HL-60 (cell line): ENCODE data around the gene TEX12.

Experiments used
- GABPA ChIP-seq: IDR thresholded peaks from 2 replicates; pipeline ENCODE4 v1.6.1; 2012; ENCODE audit warnings: low read depth
- POLR2AphosphoS5 ChIP-seq: IDR thresholded peaks from 2 replicates; pipeline ENCODE4 v1.6.1; 2012; ENCODE audit warnings: low read depth
- SPI1 ChIP-seq: IDR thresholded peaks from 2 replicates; pipeline ENCODE4 v1.6.1; 2012; ENCODE audit warnings: low read depth, mild to moderate bottlenecking, borderline replicate concordance
- TF ChIP-seq, protein P1 (sequence below): IDR thresholded peaks from one replicate; pipeline ENCODE4 v1.5.1; 2011; ENCODE audit warnings: low read length, control low read depth, inconsistent platforms; ENCODE audit not compliant: insufficient read depth
- TF ChIP-seq, protein P2 (sequence below): IDR thresholded peaks from 2 replicates; pipeline ENCODE4 v1.6.1; 2012; ENCODE audit warnings: low read depth; ENCODE audit not compliant: insufficient replicate concordance

DNA sequence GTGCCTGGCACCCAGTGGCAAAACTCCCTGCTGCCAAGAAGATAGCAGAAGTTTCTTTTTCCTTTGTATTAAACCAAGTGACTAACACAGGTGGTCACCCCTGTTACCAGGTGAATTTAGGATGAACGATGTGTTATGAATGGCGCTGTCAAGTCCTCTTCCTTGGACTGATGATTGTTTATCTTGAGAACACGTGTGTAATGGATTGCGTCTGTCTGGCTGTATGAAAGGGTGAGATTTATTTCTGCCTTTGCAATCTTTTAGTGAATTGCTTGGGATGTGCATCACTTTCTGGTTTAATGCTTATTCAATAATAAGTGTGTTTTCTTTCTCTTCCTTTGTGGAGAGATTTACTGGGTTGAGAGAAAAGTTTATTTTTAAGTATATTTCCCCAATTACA, 44.0 kb upstream of the TEX12 start:
- TF ChIP-seq POLR2AphosphoS5 (no peak), SPI1 (no peak), GABPA (no peak)
- TF ChIP-seq, protein P1, sequence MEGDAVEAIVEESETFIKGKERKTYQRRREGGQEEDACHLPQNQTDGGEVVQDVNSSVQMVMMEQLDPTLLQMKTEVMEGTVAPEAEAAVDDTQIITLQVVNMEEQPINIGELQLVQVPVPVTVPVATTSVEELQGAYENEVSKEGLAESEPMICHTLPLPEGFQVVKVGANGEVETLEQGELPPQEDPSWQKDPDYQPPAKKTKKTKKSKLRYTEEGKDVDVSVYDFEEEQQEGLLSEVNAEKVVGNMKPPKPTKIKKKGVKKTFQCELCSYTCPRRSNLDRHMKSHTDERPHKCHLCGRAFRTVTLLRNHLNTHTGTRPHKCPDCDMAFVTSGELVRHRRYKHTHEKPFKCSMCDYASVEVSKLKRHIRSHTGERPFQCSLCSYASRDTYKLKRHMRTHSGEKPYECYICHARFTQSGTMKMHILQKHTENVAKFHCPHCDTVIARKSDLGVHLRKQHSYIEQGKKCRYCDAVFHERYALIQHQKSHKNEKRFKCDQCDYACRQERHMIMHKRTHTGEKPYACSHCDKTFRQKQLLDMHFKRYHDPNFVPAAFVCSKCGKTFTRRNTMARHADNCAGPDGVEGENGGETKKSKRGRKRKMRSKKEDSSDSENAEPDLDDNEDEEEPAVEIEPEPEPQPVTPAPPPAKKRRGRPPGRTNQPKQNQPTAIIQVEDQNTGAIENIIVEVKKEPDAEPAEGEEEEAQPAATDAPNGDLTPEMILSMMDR = no peak
- TF ChIP-seq, protein P2, sequence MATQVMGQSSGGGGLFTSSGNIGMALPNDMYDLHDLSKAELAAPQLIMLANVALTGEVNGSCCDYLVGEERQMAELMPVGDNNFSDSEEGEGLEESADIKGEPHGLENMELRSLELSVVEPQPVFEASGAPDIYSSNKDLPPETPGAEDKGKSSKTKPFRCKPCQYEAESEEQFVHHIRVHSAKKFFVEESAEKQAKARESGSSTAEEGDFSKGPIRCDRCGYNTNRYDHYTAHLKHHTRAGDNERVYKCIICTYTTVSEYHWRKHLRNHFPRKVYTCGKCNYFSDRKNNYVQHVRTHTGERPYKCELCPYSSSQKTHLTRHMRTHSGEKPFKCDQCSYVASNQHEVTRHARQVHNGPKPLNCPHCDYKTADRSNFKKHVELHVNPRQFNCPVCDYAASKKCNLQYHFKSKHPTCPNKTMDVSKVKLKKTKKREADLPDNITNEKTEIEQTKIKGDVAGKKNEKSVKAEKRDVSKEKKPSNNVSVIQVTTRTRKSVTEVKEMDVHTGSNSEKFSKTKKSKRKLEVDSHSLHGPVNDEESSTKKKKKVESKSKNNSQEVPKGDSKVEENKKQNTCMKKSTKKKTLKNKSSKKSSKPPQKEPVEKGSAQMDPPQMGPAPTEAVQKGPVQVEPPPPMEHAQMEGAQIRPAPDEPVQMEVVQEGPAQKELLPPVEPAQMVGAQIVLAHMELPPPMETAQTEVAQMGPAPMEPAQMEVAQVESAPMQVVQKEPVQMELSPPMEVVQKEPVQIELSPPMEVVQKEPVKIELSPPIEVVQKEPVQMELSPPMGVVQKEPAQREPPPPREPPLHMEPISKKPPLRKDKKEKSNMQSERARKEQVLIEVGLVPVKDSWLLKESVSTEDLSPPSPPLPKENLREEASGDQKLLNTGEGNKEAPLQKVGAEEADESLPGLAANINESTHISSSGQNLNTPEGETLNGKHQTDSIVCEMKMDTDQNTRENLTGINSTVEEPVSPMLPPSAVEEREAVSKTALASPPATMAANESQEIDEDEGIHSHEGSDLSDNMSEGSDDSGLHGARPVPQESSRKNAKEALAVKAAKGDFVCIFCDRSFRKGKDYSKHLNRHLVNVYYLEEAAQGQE = no peak
